BLaER1 (cell line): ENCODE results near the gene TFCP2.
"Not testable (repeated sequence)": the region's sequence is repeated elsewhere in the genome, so short reads cannot be mapped to it uniquely, and the experiment has no call there.

Source experiments
- H3K27ac ChIP-seq: shearing (Covaris generic); formaldehyde crosslinking; 2 replicates; pipeline ENCODE4 v1.8.1; 2022
- H3K27me3 ChIP-seq: shearing (Covaris generic); formaldehyde crosslinking; 2 replicates; pipeline ENCODE4 v1.8.1; 2022
- H3K36me3 ChIP-seq: shearing (Covaris generic); formaldehyde crosslinking; 2 replicates; pipeline ENCODE4 v1.8.1; 2022
- H3K4me1 ChIP-seq: shearing (Covaris generic); formaldehyde crosslinking; 2 replicates; pipeline ENCODE4 v1.8.1; 2022
- H3K4me2 ChIP-seq: shearing (Covaris generic); formaldehyde crosslinking; 2 replicates; pipeline ENCODE4 v1.8.1; 2022
- H3K4me3 ChIP-seq: shearing (Covaris generic); formaldehyde crosslinking; 2 replicates; pipeline ENCODE4 v1.8.1; 2022
- H3K9ac ChIP-seq: shearing (Covaris generic); formaldehyde crosslinking; 2 replicates; pipeline ENCODE4 v1.8.1; 2022
- H3K9me3 ChIP-seq: shearing (Covaris generic); formaldehyde crosslinking; 2 replicates; pipeline ENCODE4 v1.8.1; 2022
- H4K20me1 ChIP-seq: shearing (Covaris generic); formaldehyde crosslinking; 2 replicates; pipeline ENCODE4 v1.8.1; 2022
- Cebpa-rat ChIP-seq: shearing (Covaris generic); IDR thresholded peaks from 2 replicates; pipeline ENCODE4 v1.8.1; 2022

TFCP2 gene

GRCh38 chr12:51085757-51086156 is 87.2 kb downstream of the TFCP2 start:
- Histone ChIP-seq H3K9me3 (no peaks in the 10 kb centered on the region), H3K27ac (no peak overlapping the region), H3K4me3 (no peak overlapping the region), H3K27me3 (no peaks in the 10 kb centered on the region), H4K20me1 (peaks cover 21% of the 10 kb centered on the region), H3K36me3 (peaks cover 2% of the 10 kb centered on the region; the same call in 1 of the 2 replicates), H3K9ac (no peak overlapping the region), H3K4me1 (peaks cover 20% of the 10 kb centered on the region), H3K4me2 (no peak overlapping the region)
- no peak for TF ChIP-seq Cebpa-rat

GRCh38 chr12:51083126-51083833 is 89.7 kb downstream of the TFCP2 start, which contains the start of gene CSRNP2:
CSRNP2 (minus strand) TSS chr12:51083596; CDS start chr12:51076561, 7,035 bp downstream.
- Histone ChIP-seq H4K20me1 (peaks cover 32% of the 10 kb centered on the region), H3K27me3 (no peaks in the 10 kb centered on the region), H3K9ac (peak within 1 kb of the TSS; percentile 95), H3K4me3 (peak within 1 kb of the TSS; percentile 96), H3K4me1 (peaks cover 20% of the 10 kb centered on the region), H3K9me3 (no peaks in the 10 kb centered on the region), H3K4me2 (peak within 1 kb of the TSS; percentile 98), H3K27ac (peak within 1 kb of the TSS; percentile 89), H3K36me3 (peaks cover 13% of the 10 kb centered on the region)
- no peak for TF ChIP-seq Cebpa-rat

GRCh38 chr12:51082561-51083125 is 90.3 kb downstream of the TFCP2 start:
- H3K27ac ChIP-seq, result peak overlapping the region; percentile 89
- peak overlapping the region; percentile 95 for H3K9ac ChIP-seq
- H3K4me3 ChIP-seq, result peak overlapping the region; percentile 96
- peaks cover 38% of the 10 kb centered on the region for H4K20me1 ChIP-seq
- H3K4me1 ChIP-seq, result peaks cover 20% of the 10 kb centered on the region
- peak overlapping the region; percentile 98 for H3K4me2 ChIP-seq
- TF ChIP-seq Cebpa-rat, result no peak
- peaks cover 13% of the 10 kb centered on the region for H3K36me3 ChIP-seq
- H3K9me3 ChIP-seq, result no peaks in the 10 kb centered on the region
- no peaks in the 10 kb centered on the region for H3K27me3 ChIP-seq

- Histone ChIP-seq H3K4me3 (no peak overlapping the region), H3K36me3 (peaks cover 20% of the 10 kb centered on the region), H4K20me1 (peaks cover 51% of the 10 kb centered on the region), H3K27ac (no peak overlapping the region), H3K4me2 (peak overlapping the region; percentile 98), H3K4me1 (peaks cover 20% of the 10 kb centered on the region), H3K9ac (0 out of 2 replicates have a peak overlapping the region, but pooled peaks have one; percentile 95), H3K9me3 (no peaks in the 10 kb centered on the region), H3K27me3 (no peaks in the 10 kb centered on the region)
- TF ChIP-seq Cebpa-rat, result no peak
These were observed 91.5 kb downstream of the TFCP2 start for GRCh38 chr12:51081421-51081820.

- no peak overlapping the region for H3K27ac ChIP-seq
- no peaks in the 10 kb centered on the region for H3K27me3 ChIP-seq
- H3K4me3 ChIP-seq, result no peak overlapping the region
- H3K9ac ChIP-seq, result no peak overlapping the region
- H4K20me1 ChIP-seq, result peaks cover 64% of the 10 kb centered on the region
- H3K4me1 ChIP-seq, result peaks cover 20% of the 10 kb centered on the region
- no peak for TF ChIP-seq Cebpa-rat
- H3K4me2 ChIP-seq, result no peak overlapping the region
- H3K9me3 ChIP-seq, result no peaks in the 10 kb centered on the region
- H3K36me3 ChIP-seq, result peaks cover 33% of the 10 kb centered on the region
These were observed 92.8 kb downstream of the TFCP2 start for GRCh38 chr12:51080136-51080535.

- H3K27ac ChIP-seq, H3K9ac ChIP-seq, H3K9me3 ChIP-seq, H3K4me2 ChIP-seq, H3K27me3 ChIP-seq, H3K4me3 ChIP-seq: not testable (repeated sequence)
- Histone ChIP-seq H4K20me1 (peaks cover 66% of the 10 kb centered on the region), H3K4me1 (peaks cover 18% of the 10 kb centered on the region), H3K36me3 (peaks cover 45% of the 10 kb centered on the region)
These were observed 94.1 kb downstream of the TFCP2 start for GRCh38 chr12:51078866-51079265.

- not testable (repeated sequence) for H3K9me3 ChIP-seq, H3K9ac ChIP-seq, H3K4me2 ChIP-seq, H3K4me3 ChIP-seq, H3K27me3 ChIP-seq, H3K27ac ChIP-seq
- Histone ChIP-seq H4K20me1 (peaks cover 66% of the 10 kb centered on the region), H3K4me1 (peaks cover 15% of the 10 kb centered on the region), H3K36me3 (peaks cover 50% of the 10 kb centered on the region)
These were observed 94.6 kb downstream of the TFCP2 start for GRCh38 chr12:51078346-51078745.

GRCh38 chr12:51077930-51078329 is 95.0 kb downstream of the TFCP2 start:
- Histone ChIP-seq H3K9me3 (no peaks in the 10 kb centered on the region), H3K36me3 (peaks cover 54% of the 10 kb centered on the region), H3K4me3 (no peak overlapping the region), H3K4me2 (no peak overlapping the region), H3K4me1 (peaks cover 15% of the 10 kb centered on the region), H3K9ac (no peak overlapping the region), H3K27me3 (no peaks in the 10 kb centered on the region), H3K27ac (no peak overlapping the region), H4K20me1 (peaks cover 66% of the 10 kb centered on the region)
- no peak for TF ChIP-seq Cebpa-rat

- Histone ChIP-seq H3K9ac (no peak overlapping the region), H3K4me2 (no peak overlapping the region), H4K20me1 (peaks cover 52% of the 10 kb centered on the region), H3K36me3 (peaks cover 69% of the 10 kb centered on the region), H3K9me3 (no peaks in the 10 kb centered on the region), H3K27ac (no peak overlapping the region), H3K4me1 (peaks cover 2% of the 10 kb centered on the region; the same call in 1 of the 2 replicates), H3K4me3 (no peak overlapping the region), H3K27me3 (no peaks in the 10 kb centered on the region)
- TF ChIP-seq Cebpa-rat, result no peak
These were observed 96.6 kb downstream of the TFCP2 start for GRCh38 chr12:51076236-51076930.

GRCh38 chr12:51075390-51075789 is 97.5 kb downstream of the TFCP2 start:
- TF ChIP-seq Cebpa-rat, result no peak
- Histone ChIP-seq H3K27ac (no peak overlapping the region), H3K27me3 (no peaks in the 10 kb centered on the region), H3K36me3 (peaks cover 73% of the 10 kb centered on the region), H3K9ac (no peak overlapping the region), H4K20me1 (peaks cover 42% of the 10 kb centered on the region), H3K4me3 (no peak overlapping the region), H3K4me1 (no peaks in the 10 kb centered on the region), H3K4me2 (no peak overlapping the region), H3K9me3 (no peaks in the 10 kb centered on the region)
